NCI-H1417 (cell line): Measurements from ENCODE around the gene ARFGEF2.
"Not testable (repeated sequence)": the region's sequence is repeated elsewhere in the genome, so short reads cannot be mapped to it uniquely, and the experiment has no call there.

ENCODE experiments used
- DNase-seq, 3 experiments: peaks; one replicate each; lab custom pipeline; 2025; lab: John Stamatoyannopoulos, UW

ARFGEF2 gene

DNA sequence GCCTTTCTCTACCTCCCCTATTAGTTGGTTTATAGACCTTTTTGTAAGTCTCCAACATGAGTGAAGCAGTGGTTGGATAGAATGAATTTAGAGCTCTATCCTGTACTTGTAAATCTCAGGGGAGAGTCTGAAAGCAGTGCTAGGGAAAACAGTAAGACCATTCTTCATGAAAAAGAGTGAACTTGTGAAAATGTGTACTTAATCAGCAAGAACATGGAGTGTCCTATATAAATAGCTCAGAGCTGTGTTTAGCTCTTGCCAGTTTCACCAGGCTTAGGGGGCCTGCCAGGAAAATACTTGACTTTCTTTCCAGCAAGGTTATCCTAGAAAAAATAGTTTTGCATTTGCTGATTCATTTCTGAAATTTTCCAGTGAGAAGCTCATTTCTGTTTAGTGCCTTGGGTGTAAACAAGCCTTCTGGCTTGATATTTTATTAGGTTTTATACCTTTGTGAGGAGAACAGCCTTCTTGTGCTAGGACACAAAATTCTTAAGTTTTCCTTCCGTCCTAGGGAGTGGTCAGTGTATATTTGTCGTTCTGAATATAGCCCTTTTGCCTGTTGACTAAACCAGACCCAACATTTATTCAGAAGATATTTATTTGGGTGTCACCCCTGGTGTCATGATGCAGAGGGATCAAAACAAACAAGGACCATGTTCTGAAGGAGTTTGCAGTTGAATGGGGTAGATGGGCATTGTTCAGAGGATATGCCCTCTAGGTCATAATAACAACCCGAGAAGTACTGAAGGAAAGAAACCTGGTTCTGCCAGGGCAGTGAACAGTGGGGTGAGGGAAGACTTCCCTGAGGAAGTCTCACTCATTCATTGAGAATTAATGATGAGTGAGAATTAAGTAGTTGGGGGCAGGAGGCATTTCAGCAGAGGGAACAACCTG is 7.6 kb downstream of the ARFGEF2 start:
- DNase-seq, result no peak

GRCh38 chr20:48930035-48930434 is 8.5 kb downstream of the ARFGEF2 start:
- DNase-seq, result no peak

DNA sequence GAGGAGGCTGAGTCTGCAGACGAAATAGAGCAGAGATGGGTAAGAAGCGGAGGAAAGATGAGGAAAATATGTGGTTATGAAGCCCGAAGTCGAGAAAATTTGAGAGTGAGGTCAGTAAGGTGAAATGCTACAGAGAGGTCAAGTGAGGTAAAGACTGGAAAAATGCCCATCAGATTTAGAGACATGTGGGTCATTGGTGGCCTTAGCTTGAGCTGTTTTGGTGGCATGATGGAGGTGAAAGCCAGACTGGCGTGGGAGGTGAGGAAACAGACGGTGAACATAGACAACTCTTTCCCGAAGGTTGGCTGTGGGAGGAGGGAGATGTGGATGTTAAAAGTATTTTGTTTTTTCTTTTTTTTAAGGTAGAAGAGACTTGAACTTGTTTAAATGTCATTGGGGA is 9.4 kb downstream of the ARFGEF2 start:
- no peak for DNase-seq

GRCh38 chr20:48931527-48932374 is 10.2 kb downstream of the ARFGEF2 start:
- DNase-seq, result no peak

GRCh38 chr20:48932375-48932941 is 10.9 kb downstream of the ARFGEF2 start:
- DNase-seq, result no peak

DNA sequence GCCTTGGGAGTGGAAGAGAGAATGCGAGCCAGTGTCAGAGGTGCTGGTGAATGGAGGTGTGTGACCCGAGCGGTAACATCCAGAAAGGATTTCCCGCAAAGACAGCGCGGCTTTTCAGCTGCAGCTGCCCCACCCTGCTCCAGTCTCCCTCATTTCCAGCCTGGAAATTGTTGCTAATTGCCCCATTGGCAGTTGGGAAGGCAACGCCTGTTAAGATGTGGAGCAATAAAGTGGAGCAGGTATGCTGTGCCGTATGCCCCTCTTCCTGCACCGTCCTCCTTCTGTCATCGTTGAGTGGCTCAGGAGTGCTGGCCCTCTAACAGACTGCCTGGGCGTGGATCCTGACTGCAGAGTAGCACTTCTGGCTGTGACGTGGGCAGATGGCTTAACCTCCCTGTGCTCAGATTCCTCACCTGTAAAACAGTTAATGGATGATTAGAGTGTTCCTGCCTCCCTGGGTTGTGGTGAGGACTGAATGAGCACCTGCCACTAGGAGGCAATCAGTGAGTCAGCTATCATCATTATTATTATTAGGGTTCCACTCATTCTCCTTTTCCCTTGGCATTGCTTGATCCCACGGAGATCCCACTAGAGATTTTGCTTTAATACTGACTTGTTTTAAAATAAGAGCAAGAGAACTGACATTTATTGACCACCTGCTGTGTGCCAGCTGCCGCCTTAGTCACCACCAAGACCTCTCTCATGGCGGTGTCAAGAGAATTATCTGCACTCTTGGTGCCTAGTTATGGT is 11.7 kb downstream of the ARFGEF2 start:
- DNase-seq, result peak in 2 of 3 experiments; percentile 38 to 95

GRCh38 chr20:48934273-48934877 is 12.9 kb downstream of the ARFGEF2 start:
- not testable (repeated sequence) for DNase-seq

DNA sequence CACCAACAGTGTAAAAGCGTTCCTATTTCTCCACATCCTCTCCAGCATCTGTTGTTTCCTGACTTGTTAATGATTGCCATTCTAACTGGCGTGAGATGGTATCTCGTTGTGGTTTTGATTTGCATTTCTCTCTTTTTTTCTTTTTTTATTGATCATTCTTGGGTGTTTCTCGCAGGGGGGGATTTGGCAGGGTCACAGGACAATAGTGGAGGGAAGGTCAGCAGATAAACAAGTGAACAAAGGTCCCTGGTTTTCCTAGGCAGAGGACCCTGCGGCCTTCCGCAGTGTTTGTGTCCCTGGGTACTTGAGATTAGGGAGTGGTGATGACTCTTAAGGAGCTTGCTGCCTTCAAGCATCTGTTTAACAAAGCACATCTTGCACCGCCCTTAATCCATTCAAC is 13.5 kb downstream of the ARFGEF2 start:
- not testable (repeated sequence) for DNase-seq

- not testable (repeated sequence) for DNase-seq
Measured at GRCh38 chr20:48936178-48936577, 14.7 kb downstream of the ARFGEF2 start.

DNA sequence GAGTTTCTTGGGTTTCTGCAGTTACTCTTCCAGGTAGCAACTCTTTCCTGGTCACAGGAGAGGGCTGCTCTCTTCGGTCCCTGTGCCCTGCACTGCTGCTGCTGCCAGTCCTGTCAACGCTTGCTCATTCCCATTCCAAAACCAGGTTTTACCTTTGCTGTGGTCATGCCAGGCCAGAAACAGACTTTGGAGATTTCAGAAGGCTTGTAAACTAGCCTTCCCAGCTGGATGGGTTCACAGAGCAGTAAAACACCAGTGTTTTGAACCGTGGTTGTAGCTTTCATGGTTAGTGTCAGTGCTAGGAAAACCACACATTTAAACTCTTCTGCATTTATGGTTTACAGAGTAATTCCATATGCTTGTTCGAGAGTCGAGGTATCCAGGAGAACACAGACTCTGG is 16.2 kb downstream of the ARFGEF2 start:
- no peak for DNase-seq

- no peak for DNase-seq
Measured at GRCh38 chr20:48938670-48939069, 17.2 kb downstream of the ARFGEF2 start.

DNA sequence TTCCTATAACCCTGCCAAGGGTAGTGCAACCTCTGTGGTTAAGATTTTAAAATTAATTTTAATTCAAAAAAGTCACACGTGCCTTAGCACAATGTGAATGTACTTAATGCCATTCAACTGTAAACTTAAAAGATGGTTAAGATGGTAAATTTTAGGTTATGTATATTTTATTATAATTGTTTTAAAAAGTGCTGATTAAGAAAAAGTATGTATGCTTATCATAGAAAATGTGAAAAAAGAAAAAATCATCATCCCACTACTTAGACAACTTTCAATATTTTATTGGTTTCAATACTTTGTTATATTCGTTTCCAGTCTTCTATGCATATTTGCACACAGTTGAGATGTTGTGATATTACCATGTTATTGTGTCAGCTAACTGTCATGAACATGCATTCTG is 18.7 kb downstream of the ARFGEF2 start:
- DNase-seq, result no peak

- no peak for DNase-seq
Measured at GRCh38 chr20:48941467-48941866, 20.0 kb downstream of the ARFGEF2 start.

DNA sequence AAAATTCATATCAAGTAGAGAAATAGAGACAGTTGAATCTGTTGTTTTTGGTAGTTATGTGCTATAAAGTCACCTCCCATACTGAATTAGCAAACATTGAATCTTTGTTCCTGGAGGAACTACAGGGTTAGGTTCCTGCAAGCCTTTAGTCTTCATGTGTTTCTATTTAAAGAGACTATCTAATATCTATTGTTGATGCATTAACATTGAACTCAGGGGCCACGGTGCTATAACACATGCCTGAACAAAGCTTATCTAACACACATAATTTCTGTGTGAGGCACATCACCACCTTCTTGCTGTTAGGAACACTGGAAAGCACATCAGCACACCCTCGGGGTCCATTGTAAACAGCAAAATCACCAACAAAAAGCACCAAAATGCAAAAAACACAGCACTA is 21.2 kb downstream of the ARFGEF2 start:
- DNase-seq, result no peak

GRCh38 chr20:48944663-48945297 is 23.3 kb downstream of the ARFGEF2 start:
- no peak for DNase-seq

GRCh38 chr20:48945840-48946514 is 24.5 kb downstream of the ARFGEF2 start:
- DNase-seq, result peak in 2 of 3 experiments; percentile 35 to 57

- no peak for DNase-seq
Measured at GRCh38 chr20:48948612-48949011, 27.1 kb downstream of the ARFGEF2 start.

GRCh38 chr20:48949304-48950170 is 28.0 kb downstream of the ARFGEF2 start:
- DNase-seq, result peak in 1 of 3 experiments; percentile 64

GRCh38 chr20:48951041-48951440 is 29.5 kb downstream of the ARFGEF2 start:
- DNase-seq, result no peak
